PC-9 (cell line): ENCODE data around the gene SERPINH1. TPM values are rescaled to one million over a fixed set of nuclear protein-coding genes. Genes with fewer than 3 reads are reported as not detected.

ENCODE experiments used
- BruUV-seq: library from RNA; stranded (reverse); fragments of 400-500 nt; replicated peaks from 2 replicates; lab custom pipeline; 2021; lab: Mats Ljungman, UMichigan
- CTCF ChIA-PET: fragments of 300-600 bp; sonication (Branson Sonifier 250); formaldehyde crosslinking; loops from one replicate; lab custom pipeline; 2022; ENCODE audit warnings: antibody characterized with exemption; lab: Charles Lee
- POLR2A ChIA-PET: fragments of 300-600 bp; sonication (Branson Sonifier 250); formaldehyde crosslinking; loops from one replicate; lab custom pipeline; 2022; ENCODE audit warnings: antibody characterized with exemption; ENCODE audit not compliant: unreplicated experiment; lab: Charles Lee
- DNase-seq, 2 experiments: peaks; one replicate each; pipeline versions ENCODE4 v3.0.0 to v3.0.0-alpha.2; 2015 to 2022; ENCODE audit warnings: mixed read lengths in 1 of 2
- H2AFZ ChIP-seq: fragments of 200-600 bp; sonication (generic); 2 replicates; pipeline ENCODE4 v1.8.1; 2017; ENCODE audit warnings: antibody characterized with exemption
- H3F3A ChIP-seq: fragments of 200-600 bp; sonication (generic); 2 replicates; pipeline ENCODE4 v1.8.1; 2017; ENCODE audit warnings: antibody characterized with exemption, mild to moderate bottlenecking, low read depth; ENCODE audit not compliant: insufficient read depth
- H3K27ac ChIP-seq: fragments of 200-600 bp; sonication (generic); 2 replicates; pipeline ENCODE4 v1.6.1; 2016; ENCODE audit warnings: mixed run types
- H3K27me3 ChIP-seq: fragments of 200-600 bp; sonication (generic); 2 replicates; pipeline ENCODE4 v1.6.1; 2016; ENCODE audit warnings: low read depth, mixed run types; ENCODE audit not compliant: insufficient read depth
- H3K36me3 ChIP-seq: fragments of 200-600 bp; sonication (generic); 2 replicates; pipeline ENCODE4 v1.6.1; 2016; ENCODE audit warnings: low read depth, mixed run types
- H3K4me1 ChIP-seq: fragments of 200-600 bp; sonication (generic); replicated peaks from 2 replicates; pipeline ENCODE4 v1.6.1; 2016; ENCODE audit warnings: mixed run types; ENCODE audit not compliant: insufficient read depth
- H3K4me2 ChIP-seq: fragments of 200-600 bp; sonication (generic); 2 replicates; pipeline ENCODE4 v1.6.1; 2017; ENCODE audit warnings: mixed run types
- H3K4me3 ChIP-seq: fragments of 200-600 bp; sonication (generic); 2 replicates; pipeline ENCODE4 v1.6.1; 2016; ENCODE audit warnings: mixed run types
- H3K79me2 ChIP-seq: fragments of 200-600 bp; sonication (generic); 2 replicates; pipeline ENCODE4 v1.6.1; 2017; ENCODE audit warnings: low read depth, mixed run types
- H3K9me2 ChIP-seq: fragments of 200-600 bp; sonication (generic); 2 replicates; pipeline ENCODE4 v1.8.1; 2017; ENCODE audit warnings: mild to moderate bottlenecking; ENCODE audit not compliant: insufficient read depth
- H3K9me3 ChIP-seq: fragments of 200-600 bp; sonication (generic); 2 replicates; pipeline ENCODE4 v1.8.1; 2016; ENCODE audit warnings: low read depth; ENCODE audit not compliant: insufficient read depth
- H4K20me1 ChIP-seq: fragments of 200-600 bp; sonication (generic); 2 replicates; pipeline ENCODE4 v1.8.1; 2017; ENCODE audit not compliant: insufficient read depth
- EZH2 ChIP-seq: fragments of 200-600 bp; sonication (generic); IDR thresholded peaks from 2 replicates; pipeline ENCODE4 v1.8.0; 2017; ENCODE audit warnings: antibody characterized with exemption, low read depth
- intact Hi-C: fragments of 100-400 bp; cut with micrococcal nuclease; formaldehyde crosslinking; loops from one replicate; pipeline ENCODE4 v1.10.0; 2022; ENCODE audit not compliant: unreplicated experiment
- total RNA-seq: library from RNA; stranded (reverse); gene quantifications from 2 replicates; pipeline ENCODE4 v1.2.3, GENCODE V29; 2021
- TF ChIP-seq, protein P1 (sequence below): fragments of 200-600 bp; sonication (generic); conservative IDR thresholded peaks from 2 replicates; pipeline ENCODE4 v1.6.1; 2017; ENCODE audit warnings: mixed run types, antibody characterized with exemption, mild to moderate bottlenecking, moderate library complexity

SERPINH1 gene
- total RNA-seq, 1 experiment from 2014 or later, result 152 TPM

GRCh38 chr11:75549370-75549958 lies 12.6 kb upstream of the SERPINH1 start:
- no peaks in the 10 kb centered on the region for H3K36me3 ChIP-seq
- H3K27ac ChIP-seq, result no peak overlapping the region
- POLR2A ChIA-PET, result interaction anchor here (0.6 kb wide), 1 partner anchor 14 kb away, joined by 5 read pairs; no protein-coding TSS in a partner anchor
- TF ChIP-seq, protein P1, sequence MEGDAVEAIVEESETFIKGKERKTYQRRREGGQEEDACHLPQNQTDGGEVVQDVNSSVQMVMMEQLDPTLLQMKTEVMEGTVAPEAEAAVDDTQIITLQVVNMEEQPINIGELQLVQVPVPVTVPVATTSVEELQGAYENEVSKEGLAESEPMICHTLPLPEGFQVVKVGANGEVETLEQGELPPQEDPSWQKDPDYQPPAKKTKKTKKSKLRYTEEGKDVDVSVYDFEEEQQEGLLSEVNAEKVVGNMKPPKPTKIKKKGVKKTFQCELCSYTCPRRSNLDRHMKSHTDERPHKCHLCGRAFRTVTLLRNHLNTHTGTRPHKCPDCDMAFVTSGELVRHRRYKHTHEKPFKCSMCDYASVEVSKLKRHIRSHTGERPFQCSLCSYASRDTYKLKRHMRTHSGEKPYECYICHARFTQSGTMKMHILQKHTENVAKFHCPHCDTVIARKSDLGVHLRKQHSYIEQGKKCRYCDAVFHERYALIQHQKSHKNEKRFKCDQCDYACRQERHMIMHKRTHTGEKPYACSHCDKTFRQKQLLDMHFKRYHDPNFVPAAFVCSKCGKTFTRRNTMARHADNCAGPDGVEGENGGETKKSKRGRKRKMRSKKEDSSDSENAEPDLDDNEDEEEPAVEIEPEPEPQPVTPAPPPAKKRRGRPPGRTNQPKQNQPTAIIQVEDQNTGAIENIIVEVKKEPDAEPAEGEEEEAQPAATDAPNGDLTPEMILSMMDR, result no peak
- no peak for TF ChIP-seq EZH2
- H3K4me2 ChIP-seq, result no peak overlapping the region
- H3K79me2 ChIP-seq, result no peaks in the 10 kb centered on the region
- CTCF ChIA-PET, result interaction anchor here (0.5 kb wide), 1 partner anchor 307 kb away, joined by 3 read pairs; no protein-coding TSS in a partner anchor
- H2AFZ ChIP-seq, result no peak overlapping the region
- no peaks in the 10 kb centered on the region for H3K27me3 ChIP-seq
- no peaks in the 10 kb centered on the region for H3K9me3 ChIP-seq
- no peaks in the 10 kb centered on the region for H3K9me2 ChIP-seq
- intact Hi-C loops, result loop anchor here (5.0 kb wide), 4 partner anchors 253 to 1133 kb away; no protein-coding TSS in a partner anchor
- H3F3A ChIP-seq, result no peaks in the 10 kb centered on the region
- H4K20me1 ChIP-seq, result no peaks in the 10 kb centered on the region
- DNase-seq, result no peak
- H3K4me1 ChIP-seq, result no peaks in the 10 kb centered on the region
- no peak overlapping the region for H3K4me3 ChIP-seq
- BruUV-seq, result no TSS peak

- no TSS peak for BruUV-seq
- Histone ChIP-seq H3K4me3 (no peak overlapping the region), H3K36me3 (no peaks in the 10 kb centered on the region), H4K20me1 (no peaks in the 10 kb centered on the region), H2AFZ (no peak overlapping the region), H3F3A (no peaks in the 10 kb centered on the region), H3K4me1 (no peaks in the 10 kb centered on the region), H3K79me2 (no peaks in the 10 kb centered on the region), H3K9me2 (no peaks in the 10 kb centered on the region), H3K9me3 (no peaks in the 10 kb centered on the region), H3K27me3 (no peaks in the 10 kb centered on the region), H3K4me2 (no peak overlapping the region), H3K27ac (no peak overlapping the region)
- ChIA-PET POLR2A (no interaction called here), CTCF (no interaction called here)
- DNase-seq, result no peak
- TF ChIP-seq, protein P1, result no peak
- no peak for TF ChIP-seq EZH2
- intact Hi-C loops, result no loop called here
Observed at GRCh38 chr11:75553182-75553581, 8.9 kb upstream of the SERPINH1 start.

- BruUV-seq, result no TSS peak
- Histone ChIP-seq H3K9me2 (no peaks in the 10 kb centered on the region), H3K4me3 (no peak overlapping the region), H3K27ac (no peak overlapping the region), H3F3A (no peaks in the 10 kb centered on the region), H3K4me1 (peaks cover 5% of the 10 kb centered on the region), H3K79me2 (no peaks in the 10 kb centered on the region), H3K27me3 (no peaks in the 10 kb centered on the region), H2AFZ (no peak overlapping the region), H3K36me3 (no peaks in the 10 kb centered on the region), H3K9me3 (no peaks in the 10 kb centered on the region), H4K20me1 (no peaks in the 10 kb centered on the region), H3K4me2 (no peak overlapping the region)
- ChIA-PET CTCF (no interaction called here), POLR2A (interaction anchor here (0.7 kb wide), 1 partner anchor 9 kb away, joined by 7 read pairs; no protein-coding TSS in a partner anchor)
- intact Hi-C loops, result no loop called here
- DNase-seq, result no peak
- TF ChIP-seq EZH2, result no peak
- TF ChIP-seq, protein P1, result no peak
Observed at GRCh38 chr11:75553889-75554257, 8.2 kb upstream of the SERPINH1 start.
